OCI-LY3 (cell line): Measurements from ENCODE around the gene KCND1.

Experiments used
- H2AFZ ChIP-seq: fragments of 200-600, 300-600 bp; shearing (Covaris generic); 2 replicates; pipeline ENCODE4 v1.6.0; 2014; ENCODE audit warnings: antibody characterized with exemption, low read depth, low read length
- H3K27ac ChIP-seq: fragments of 200-600, 300-600 bp; sonication (generic); 2 replicates; pipeline ENCODE4 v1.5.1; 2014; ENCODE audit warnings: mild to moderate bottlenecking, low read length, moderate library complexity, mixed read lengths
- H3K27me3 ChIP-seq: fragments of 200-600, 300-600 bp; sonication (generic); 2 replicates; pipeline ENCODE4 v1.6.1; 2014; ENCODE audit warnings: low read depth, low read length, mixed read lengths
- H3K36me3 ChIP-seq: fragments of 200-600, 300-600 bp; sonication (generic); replicated peaks from 2 replicates; pipeline ENCODE3; 2014; ENCODE audit warnings: low read depth, low read length, mixed read lengths
- H3K4me1 ChIP-seq: fragments of 300-600, 200-600 bp; sonication (generic); 2 replicates; pipeline ENCODE4 v1.6.1; 2014; ENCODE audit warnings: low read length, mixed read lengths
- H3K4me2 ChIP-seq: fragments of 200-600, 300-600 bp; sonication (generic); 2 replicates; pipeline ENCODE4 v1.6.1; 2014; ENCODE audit warnings: low read length, mixed read lengths
- H3K4me3 ChIP-seq: fragments of 300-600, 200-600 bp; sonication (generic); 2 replicates; pipeline ENCODE4 v1.5.1; 2014; ENCODE audit warnings: antibody characterized with exemption, mild to moderate bottlenecking, low read length, moderate library complexity
- H3K79me2 ChIP-seq: fragments of 300-600, 200-600 bp; shearing (Covaris generic); 2 replicates; pipeline ENCODE4 v1.6.1; 2014; ENCODE audit warnings: mild to moderate bottlenecking, low read length, mixed read lengths
- H3K9ac ChIP-seq: fragments of 300-600, 200-600 bp; shearing (Covaris generic); 2 replicates; pipeline ENCODE4 v1.6.0; 2014; ENCODE audit warnings: mild to moderate bottlenecking, low read length, moderate library complexity
- H3K9me3 ChIP-seq: fragments of 200-600, 300-600 bp; shearing (Covaris generic); 2 replicates; pipeline ENCODE4 v1.6.1; 2014; ENCODE audit warnings: low read length, mixed read lengths; ENCODE audit not compliant: insufficient read depth
- H4K20me1 ChIP-seq: fragments of 200-600, 300-600 bp; sonication (generic); 2 replicates; pipeline ENCODE4 v1.6.1; 2016; ENCODE audit warnings: low read length, mixed read lengths; ENCODE audit not compliant: insufficient read depth
- EZH2phosphoT487 ChIP-seq: fragments of 200-600 bp; shearing (Covaris generic); IDR thresholded peaks from 2 replicates; pipeline ENCODE4 v1.6.1; 2018; ENCODE audit warnings: antibody characterized with exemption, mixed run types, low read depth
- TF ChIP-seq, protein P1 (sequence below): fragments of 200-600, 300-600 bp; sonication (generic); IDR thresholded peaks from 2 replicates; pipeline ENCODE4 v1.5.1; 2014; ENCODE audit warnings: antibody characterized with exemption, low read length, low read depth

The KCND1 gene

DNA sequence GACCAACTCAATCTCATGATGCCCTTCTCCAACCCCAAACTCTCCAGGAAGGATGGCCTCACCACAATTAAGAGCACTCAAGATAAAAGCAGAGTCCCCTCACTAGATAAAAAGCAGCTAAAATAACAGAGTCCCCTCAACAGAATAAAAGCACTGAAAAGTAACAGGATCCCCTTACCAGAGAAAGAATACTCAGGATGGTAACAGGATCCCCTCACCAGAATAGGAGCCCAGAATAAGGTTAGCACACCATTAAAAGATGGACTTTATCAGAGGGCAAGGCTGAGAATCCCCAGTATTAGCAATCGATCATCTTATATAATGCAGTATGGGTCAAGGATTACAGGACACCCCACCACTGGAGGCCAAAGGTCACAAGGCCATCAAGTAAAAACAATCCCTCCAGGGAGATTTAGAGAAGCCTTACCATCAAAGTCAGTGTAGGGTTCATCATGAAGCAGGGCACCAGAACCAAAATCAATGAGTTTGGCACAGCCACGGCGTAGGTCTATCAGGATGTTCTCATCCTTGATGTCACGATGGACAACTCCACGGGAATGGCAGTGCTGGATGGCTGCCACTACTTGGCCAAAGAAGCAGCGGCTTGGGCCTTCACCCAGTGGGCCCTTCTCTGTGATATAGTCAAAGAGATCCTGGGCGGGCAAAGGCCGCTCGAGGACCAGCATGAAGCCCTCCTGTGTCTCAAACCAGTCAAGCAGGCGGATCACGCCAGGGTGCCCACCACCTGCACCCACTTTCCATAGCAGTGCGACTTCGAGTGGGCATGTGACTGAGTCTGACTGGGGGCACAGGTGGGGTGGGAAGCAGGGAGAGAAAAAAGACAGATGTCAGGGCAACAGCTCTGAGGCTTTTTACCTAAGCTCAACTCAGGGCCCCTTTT is 56.8 kb downstream of the KCND1 start:
- H3K4me2 ChIP-seq: peak overlapping the region; percentile 94
- peaks cover 47% of the 10 kb centered on the region for H3K4me1 ChIP-seq
- no peak overlapping the region for H2AFZ ChIP-seq
- H3K4me3 ChIP-seq: peak overlapping the region; percentile 100
- H3K27me3 ChIP-seq: no peaks in the 10 kb centered on the region
- peaks cover 60% of the 10 kb centered on the region for H4K20me1 ChIP-seq
- peak overlapping the region; percentile 99 for H3K9ac ChIP-seq
- no peaks in the 10 kb centered on the region for H3K9me3 ChIP-seq
- peak overlapping the region; percentile 98 for H3K27ac ChIP-seq
- no peak for TF ChIP-seq EZH2phosphoT487
- TF ChIP-seq, protein P1, sequence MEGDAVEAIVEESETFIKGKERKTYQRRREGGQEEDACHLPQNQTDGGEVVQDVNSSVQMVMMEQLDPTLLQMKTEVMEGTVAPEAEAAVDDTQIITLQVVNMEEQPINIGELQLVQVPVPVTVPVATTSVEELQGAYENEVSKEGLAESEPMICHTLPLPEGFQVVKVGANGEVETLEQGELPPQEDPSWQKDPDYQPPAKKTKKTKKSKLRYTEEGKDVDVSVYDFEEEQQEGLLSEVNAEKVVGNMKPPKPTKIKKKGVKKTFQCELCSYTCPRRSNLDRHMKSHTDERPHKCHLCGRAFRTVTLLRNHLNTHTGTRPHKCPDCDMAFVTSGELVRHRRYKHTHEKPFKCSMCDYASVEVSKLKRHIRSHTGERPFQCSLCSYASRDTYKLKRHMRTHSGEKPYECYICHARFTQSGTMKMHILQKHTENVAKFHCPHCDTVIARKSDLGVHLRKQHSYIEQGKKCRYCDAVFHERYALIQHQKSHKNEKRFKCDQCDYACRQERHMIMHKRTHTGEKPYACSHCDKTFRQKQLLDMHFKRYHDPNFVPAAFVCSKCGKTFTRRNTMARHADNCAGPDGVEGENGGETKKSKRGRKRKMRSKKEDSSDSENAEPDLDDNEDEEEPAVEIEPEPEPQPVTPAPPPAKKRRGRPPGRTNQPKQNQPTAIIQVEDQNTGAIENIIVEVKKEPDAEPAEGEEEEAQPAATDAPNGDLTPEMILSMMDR: no peak
- peaks cover 83% of the 10 kb centered on the region for H3K79me2 ChIP-seq
- H3K36me3 ChIP-seq: peaks cover 65% of the 10 kb centered on the region

DNA sequence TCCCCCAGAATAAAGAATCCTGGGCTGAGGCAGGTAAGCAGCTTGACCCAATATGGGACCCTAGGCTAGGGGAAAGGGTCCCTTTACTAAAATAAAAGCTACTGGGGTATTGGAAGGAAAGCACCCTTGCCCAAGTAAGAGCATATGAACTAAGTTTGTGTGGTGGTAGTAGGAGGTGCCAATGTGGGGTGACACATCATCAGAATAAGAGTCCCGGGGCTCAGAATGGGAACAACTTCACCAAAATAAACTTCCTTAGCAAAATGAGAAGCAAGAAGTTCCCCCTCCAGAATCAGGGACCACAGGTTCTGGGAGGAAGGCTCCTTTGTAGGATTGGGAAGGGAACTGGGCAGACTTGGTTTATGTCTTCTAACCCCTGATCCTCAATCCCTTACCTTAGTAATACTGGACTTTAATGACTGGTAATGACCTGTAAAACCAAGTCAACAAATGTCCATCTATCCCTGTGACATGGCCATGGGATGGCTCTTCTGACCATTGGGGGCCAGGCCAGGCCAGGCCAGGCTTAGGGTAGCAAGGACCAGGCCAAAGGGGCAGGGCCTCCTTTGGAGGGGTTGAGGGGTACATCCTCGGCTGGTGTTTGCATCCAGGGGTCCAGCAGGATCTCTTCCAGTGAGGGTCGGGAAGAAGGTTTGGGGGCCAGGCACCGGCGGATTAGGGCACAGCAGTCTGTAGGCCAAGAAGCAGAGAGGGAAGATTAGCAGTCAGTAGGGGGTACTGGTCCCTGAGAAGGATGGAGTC is 57.9 kb downstream of the KCND1 start:
- Histone ChIP-seq H2AFZ (no peak overlapping the region), H4K20me1 (peaks cover 60% of the 10 kb centered on the region), H3K36me3 (peaks cover 63% of the 10 kb centered on the region), H3K4me2 (peak overlapping the region; percentile 94), H3K9me3 (no peaks in the 10 kb centered on the region), H3K9ac (peak overlapping the region; percentile 99), H3K27ac (peak overlapping the region; percentile 98), H3K4me3 (peak overlapping the region; percentile 100), H3K4me1 (peaks cover 45% of the 10 kb centered on the region), H3K27me3 (no peaks in the 10 kb centered on the region), H3K79me2 (peaks cover 74% of the 10 kb centered on the region)
- no peak for TF ChIP-seq EZH2phosphoT487
- TF ChIP-seq, protein P1: no peak

DNA sequence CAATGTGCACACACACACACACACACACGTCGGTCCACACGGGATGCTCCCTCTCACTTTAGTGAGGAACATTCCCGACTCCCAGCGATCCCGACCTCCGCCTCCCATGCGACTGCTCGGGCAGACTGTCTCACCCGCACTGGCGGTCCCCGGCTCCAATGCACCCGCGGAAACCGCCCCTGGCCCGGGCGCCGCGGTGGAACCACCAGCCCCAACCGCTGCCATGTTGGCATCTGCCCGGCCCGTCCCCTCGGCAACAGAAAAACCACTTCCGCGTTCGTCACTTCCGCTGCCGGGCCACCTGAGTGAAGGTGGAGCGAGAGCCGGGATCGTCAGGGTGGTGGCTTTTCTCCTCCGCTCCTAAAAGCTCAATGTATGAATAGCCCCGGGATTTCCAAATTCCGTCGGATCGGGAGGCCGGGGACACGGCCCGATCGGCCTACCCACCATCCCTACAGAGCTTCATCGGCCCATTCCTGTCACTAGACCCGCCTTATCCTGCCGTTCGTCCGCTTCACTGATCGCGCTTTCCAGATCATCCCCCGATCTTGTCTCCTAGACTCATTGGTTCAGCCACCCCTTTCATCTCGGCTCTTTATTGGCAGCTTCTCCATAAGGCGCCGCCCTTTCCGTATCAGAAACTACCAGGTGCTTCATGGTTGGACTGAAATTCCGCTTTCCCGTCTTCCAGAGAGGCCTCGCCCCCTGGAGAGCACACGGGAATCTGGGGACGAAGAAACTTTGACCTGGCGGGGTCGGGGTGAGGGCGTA is 60.0 kb downstream of the KCND1 start, which contains the start of gene SLC35A2:
SLC35A2 (minus strand) TSS at position 235 of the 771 bp plus-strand sequence; CDS start at position 225, 10 bp downstream.
- Histone ChIP-seq H3K4me1 (peaks cover 45% of the 10 kb centered on the region), H3K79me2 (peaks cover 52% of the 10 kb centered on the region), H3K36me3 (peaks cover 43% of the 10 kb centered on the region), H3K27ac (peak within 1 kb of the TSS; percentile 98), H4K20me1 (peaks cover 43% of the 10 kb centered on the region), H3K9ac (peak within 1 kb of the TSS; percentile 99), H2AFZ (no peak within 1 kb of the TSS), H3K4me2 (peak within 1 kb of the TSS; percentile 94), H3K4me3 (peak within 1 kb of the TSS; percentile 100), H3K9me3 (no peaks in the 10 kb centered on the region), H3K27me3 (no peaks in the 10 kb centered on the region)
- TF ChIP-seq, protein P1: no peak
- no peak for TF ChIP-seq EZH2phosphoT487
